Measurements from ENCODE around the gene FXYD5. TPM values are rescaled to one million over a fixed set of nuclear protein-coding genes. Genes with fewer than 3 reads are reported as not detected.

Gene FXYD5
- total RNA-seq, 2 donors from 2014 or later, result 24.0 to 29.6 TPM

- no peaks in the 10 kb centered on the region for H3K4me1 ChIP-seq (ENCODE audit: control insufficient read depth, insufficient read depth, low read length)
- no peak for DNase-seq
- 89 to 92% methylated on average over 1 to 9 of the region's 9 CpGs for WGBS, 2 experiments (ENCODE audit: insufficient coverage in 1 of 2, insufficient read length in 1 of 2)
- no peak overlapping the region for H3K9ac ChIP-seq (ENCODE audit: extremely low read depth, low read length, poor library complexity, severe bottlenecking)
- H3K9me3 Mint-ChIP-seq, result peaks cover 16% of the 10 kb centered on the region
- no peaks in the 10 kb centered on the region for H3K36me3 ChIP-seq (ENCODE audit: control insufficient read depth, insufficient read depth, low read length)
- TF ChIP-seq CTCF (conservative IDR thresholded peaks at IDR 0.05), result no peak
- no peak overlapping the region for H3K27ac Mint-ChIP-seq
- H3K27me3 Mint-ChIP-seq (ENCODE audit: insufficient read depth), result no peaks in the 10 kb centered on the region
- no peaks in the 10 kb centered on the region for H3K27me3 ChIP-seq (ENCODE audit: control insufficient read depth, insufficient read depth, low read length, poor library complexity, severe bottlenecking)
- H3K27ac ChIP-seq (ENCODE audit: low read depth, low read length), result no peak overlapping the region
- peaks cover 55% of the 10 kb centered on the region for H3K36me3 Mint-ChIP-seq (ENCODE audit: low read depth)
- peaks cover 17% of the 10 kb centered on the region for H3K9me3 ChIP-seq (ENCODE audit: control insufficient read depth, low read length)
- H3K4me1 Mint-ChIP-seq, result no peaks in the 10 kb centered on the region
- no peak overlapping the region for H3K4me3 ChIP-seq (ENCODE audit: low read length)
- no peak overlapping the region for H3K4me3 Mint-ChIP-seq
Measured at GRCh38 chr19:35160629-35161433, 6.3 kb downstream of the FXYD5 start.

GRCh38 chr19:35161434-35161743, 6.9 kb downstream of the FXYD5 start:
- Mint-ChIP-seq H3K27ac (no peak overlapping the region), H3K36me3 (ENCODE audit: low read depth) (peaks cover 60% of the 10 kb centered on the region), H3K27me3 (ENCODE audit: insufficient read depth) (no peaks in the 10 kb centered on the region), H3K4me1 (no peaks in the 10 kb centered on the region), H3K4me3 (no peak overlapping the region), H3K9me3 (peaks cover 21% of the 10 kb centered on the region)
- TF ChIP-seq CTCF (conservative IDR thresholded peaks at IDR 0.05), result no peak
- Histone ChIP-seq H3K9ac (ENCODE audit: extremely low read depth, low read length, poor library complexity, severe bottlenecking) (no peak overlapping the region), H3K4me1 (ENCODE audit: control insufficient read depth, insufficient read depth, low read length) (no peaks in the 10 kb centered on the region), H3K27ac (ENCODE audit: low read depth, low read length) (no peak overlapping the region), H3K27me3 (ENCODE audit: control insufficient read depth, insufficient read depth, low read length, poor library complexity, severe bottlenecking) (no peaks in the 10 kb centered on the region), H3K36me3 (ENCODE audit: control insufficient read depth, insufficient read depth, low read length) (no peaks in the 10 kb centered on the region), H3K9me3 (ENCODE audit: control insufficient read depth, low read length) (peaks cover 22% of the 10 kb centered on the region), H3K4me3 (ENCODE audit: low read length) (no peak overlapping the region)
- 94 to 98% methylated on average over 2 of the region's 2 CpGs for WGBS, 2 experiments (ENCODE audit: insufficient coverage in 1 of 2, insufficient read length in 1 of 2)
- DNase-seq, result no peak

GRCh38 chr19:35162471-35163326, 8.2 kb downstream of the FXYD5 start:
- Mint-ChIP-seq H3K27me3 (ENCODE audit: insufficient read depth) (no peaks in the 10 kb centered on the region), H3K27ac (no peak overlapping the region), H3K36me3 (ENCODE audit: low read depth) (peaks cover 63% of the 10 kb centered on the region), H3K9me3 (peaks cover 23% of the 10 kb centered on the region), H3K4me1 (no peaks in the 10 kb centered on the region), H3K4me3 (no peak overlapping the region)
- peaks cover 27% of the 10 kb centered on the region for H3K9me3 ChIP-seq (ENCODE audit: control insufficient read depth, low read length)
- no peak for TF ChIP-seq CTCF (conservative IDR thresholded peaks at IDR 0.05)
- no peak for DNase-seq
- no peaks in the 10 kb centered on the region for H3K4me1 ChIP-seq (ENCODE audit: control insufficient read depth, insufficient read depth, low read length)
- H3K4me3 ChIP-seq (ENCODE audit: low read length), result no peak overlapping the region
- no peaks in the 10 kb centered on the region for H3K27me3 ChIP-seq (ENCODE audit: control insufficient read depth, insufficient read depth, low read length, poor library complexity, severe bottlenecking)
- H3K36me3 ChIP-seq (ENCODE audit: control insufficient read depth, insufficient read depth, low read length), result no peaks in the 10 kb centered on the region
- no peak overlapping the region for H3K27ac ChIP-seq (ENCODE audit: low read depth, low read length)
- no peak overlapping the region for H3K9ac ChIP-seq (ENCODE audit: extremely low read depth, low read length, poor library complexity, severe bottlenecking)
- WGBS, 2 experiments (ENCODE audit: insufficient coverage in 1 of 2, insufficient read length in 1 of 2), result 85 to 90% methylated on average over 4 to 5 of the region's 6 CpGs
